Measurements from ENCODE around the gene PEX14. TPM values are rescaled to one million over a fixed set of nuclear protein-coding genes. Genes with fewer than 3 reads are reported as not detected.

The PEX14 gene
- total RNA-seq, 1 experiment from 2014 or later: 27.3 TPM

GRCh38 chr1:10594595-10595223, 120.0 kb downstream of the PEX14 start (continued):
- TF ChIP-seq ATF6 (CRISPR knock-in tag; IDR thresholded peaks at IDR 0.05): no peak
- TF ChIP-seq ZNF671 (CRISPR knock-in tag; IDR thresholded peaks at IDR 0.05): no peak
- TF ChIP-seq STAT6 (CRISPR knock-in tag; conservative IDR thresholded peaks at IDR 0.05; ENCODE audit: low read depth): no peak
- no peak for TF ChIP-seq MLX (CRISPR knock-in tag; IDR thresholded peaks at IDR 0.05)
- TF ChIP-seq CDX4 (CRISPR knock-in tag; IDR thresholded peaks at IDR 0.05; ENCODE audit: borderline replicate concordance): no peak
- no peak for TF ChIP-seq AR (CRISPR knock-in tag; IDR thresholded peaks at IDR 0.05)

GRCh38 chr1:10596780-10597179, 122.0 kb downstream of the PEX14 start:
- POLR2A ChIA-PET: interaction anchor here (1.1 kb wide), 1 partner anchor 16 kb away, joined by 3 read pairs; no protein-coding TSS in a partner anchor

More at GRCh38 chr1:10596780-10597179, 122.0 kb downstream of the PEX14 start:
- CTCF ChIA-PET: no interaction called here
- Mint-ChIP-seq H3K4me3 (no peak overlapping the region), H3K9me3 (no peaks in the 10 kb centered on the region), H3K27ac (0 out of 2 replicates have a peak overlapping the region, but pooled peaks have one; percentile 5), H3K27me3 (ENCODE audit: low read depth) (no peaks in the 10 kb centered on the region), H3K36me3 (no peaks in the 10 kb centered on the region), H3K4me1 (peaks cover 65% of the 10 kb centered on the region)
- TF ChIP-seq ATF2 (CRISPR knock-in tag; IDR thresholded peaks at IDR 0.05; ENCODE audit: borderline replicate concordance, low read depth) (no peak), ZNF423 (CRISPR knock-in tag; IDR thresholded peaks at IDR 0.05) (no peak), SMAD3 (CRISPR knock-in tag; IDR thresholded peaks at IDR 0.05; ENCODE audit: borderline replicate concordance) (no peak), HMGA2 (CRISPR knock-in tag; IDR thresholded peaks at IDR 0.05) (no peak), FOXP4 (CRISPR knock-in tag; IDR thresholded peaks at IDR 0.05) (no peak), TEAD4 (CRISPR knock-in tag; IDR thresholded peaks at IDR 0.05) (no peak), OVOL2 (CRISPR knock-in tag; IDR thresholded peaks at IDR 0.05; ENCODE audit: borderline replicate concordance) (no peak), JUN (CRISPR knock-in tag; IDR thresholded peaks at IDR 0.05) (no peak), SP1 (CRISPR knock-in tag; conservative IDR thresholded peaks at IDR 0.05) (no peak)
- ATAC-seq (no peak), DNase-seq (ENCODE audit: low spot score) (no peak)

Data from WTC11 (cell line).